SK-N-MC (cell line): ENCODE measurements around the gene TFEB.

Experiments
- EZH2 ChIP-seq: fragments of 200-600 bp; sonication (generic); IDR thresholded peaks from one replicate; pipeline ENCODE4 v1.6.1; 2017; ENCODE audit warnings: antibody characterized with exemption
- FOXP2 ChIP-seq: optimal IDR thresholded peaks from 2 replicates; pipeline ENCODE3; 2011; ENCODE audit warnings: mild to moderate bottlenecking, moderate library complexity; ENCODE audit not compliant: insufficient read depth; ENCODE audit errors: extremely low read length, control extremely low read depth
- POLR2AphosphoS5 ChIP-seq: IDR thresholded peaks from 2 replicates; pipeline ENCODE4 v1.6.1; 2012; ENCODE audit warnings: mild to moderate bottlenecking, low read depth, low read length, borderline replicate concordance

DNA sequence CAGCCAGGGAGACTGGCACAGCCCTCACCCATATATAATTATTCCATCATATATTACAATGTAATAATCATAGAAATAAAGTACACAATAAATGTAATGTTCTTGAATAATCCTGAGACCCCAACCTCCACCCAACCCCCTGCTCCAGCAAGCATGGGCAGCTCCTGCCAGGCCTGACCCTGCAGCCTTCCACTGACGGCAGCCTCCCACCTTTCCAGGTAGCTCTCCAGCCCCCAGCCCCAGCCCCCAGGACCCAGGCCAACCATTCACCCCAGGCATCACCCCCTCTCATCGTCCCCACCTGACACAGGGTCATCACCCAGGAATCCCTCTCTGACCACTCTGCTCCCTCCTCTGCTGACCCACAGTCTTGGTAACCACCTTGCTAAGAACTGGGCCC is 14.6 kb downstream of the TFEB start:
- TF ChIP-seq POLR2AphosphoS5: no peak
- no peak for TF ChIP-seq EZH2
- TF ChIP-seq FOXP2: no peak
